HG02623 (cell line): ENCODE results near the gene GPC6.
"Not testable (repeated sequence)": the region's sequence is repeated elsewhere in the genome, so short reads cannot be mapped to it uniquely, and the experiment has no call there.

Source experiments
- ATAC-seq: cut with Tn5 transposase; IDR thresholded peaks from one replicate; pipeline ENCODE4 v1.9.1; 2021; ENCODE audit warnings: moderate library complexity; ENCODE audit not compliant: unreplicated experiment

The GPC6 gene

GRCh38 chr13:94261163-94261562, 1034.6 kb downstream of the GPC6 start:
- ATAC-seq = no peak

GRCh38 chr13:94263038-94263437, 1036.4 kb downstream of the GPC6 start:
- no peak for ATAC-seq

- ATAC-seq = no peak
These were observed 1041.2 kb downstream of the GPC6 start for GRCh38 chr13:94267581-94268366.

- no peak for ATAC-seq
These were observed 1042.1 kb downstream of the GPC6 start for GRCh38 chr13:94268661-94269060.

GRCh38 chr13:94269557-94269956, 1043.0 kb downstream of the GPC6 start:
- no peak for ATAC-seq

- no peak for ATAC-seq
These were observed 1043.9 kb downstream of the GPC6 start for GRCh38 chr13:94270556-94270955.

GRCh38 chr13:94272038-94272437, 1045.4 kb downstream of the GPC6 start:
- ATAC-seq = no peak

GRCh38 chr13:94280349-94280748, 1053.7 kb downstream of the GPC6 start:
- ATAC-seq = no peak

GRCh38 chr13:94280845-94281244, 1054.2 kb downstream of the GPC6 start:
- no peak for ATAC-seq

GRCh38 chr13:94286581-94286980, 1060.0 kb downstream of the GPC6 start:
- ATAC-seq = no peak

- no peak for ATAC-seq
These were observed 1065.2 kb downstream of the GPC6 start for GRCh38 chr13:94291631-94292322.

GRCh38 chr13:94292323-94292640, 1065.7 kb downstream of the GPC6 start:
- ATAC-seq = no peak

- ATAC-seq = no peak
These were observed 1069.9 kb downstream of the GPC6 start for GRCh38 chr13:94296471-94296870.

GRCh38 chr13:94298346-94298745, 1071.7 kb downstream of the GPC6 start:
- ATAC-seq = no peak

GRCh38 chr13:94300401-94300800, 1073.8 kb downstream of the GPC6 start:
- ATAC-seq = no peak

GRCh38 chr13:94301487-94301886, 1074.9 kb downstream of the GPC6 start:
- ATAC-seq = no peak

- not testable (repeated sequence) for ATAC-seq
These were observed 1076.4 kb downstream of the GPC6 start for GRCh38 chr13:94302847-94303565.

- ATAC-seq = no peak
These were observed 1077.1 kb downstream of the GPC6 start for GRCh38 chr13:94303644-94304174.

GRCh38 chr13:94305033-94305432, 1078.4 kb downstream of the GPC6 start:
- no peak for ATAC-seq

- ATAC-seq = no peak
These were observed 1078.9 kb downstream of the GPC6 start for GRCh38 chr13:94305463-94305862.

GRCh38 chr13:94305934-94306333, 1079.3 kb downstream of the GPC6 start:
- no peak for ATAC-seq

GRCh38 chr13:94308832-94309231, 1082.2 kb downstream of the GPC6 start:
- no peak for ATAC-seq
